Adrenal gland (tissue), 5 donors: ENCODE results near the gene BRINP2.

Experiments used
- POLR2A ChIP-seq, 2 donors: fragments of 450-650 bp; IDR thresholded peaks; one replicate each; pipeline ENCODE4 v1.6.1; 2017; ENCODE audit warnings: antibody characterized with exemption in 2 of 2, mild to moderate bottlenecking in 2 of 2, moderate library complexity in 1 of 2
- TF ChIP-seq, protein P1 (sequence below), 6 experiments: fragments of 450-650 bp in 4 of 6; fragments of 200-600 bp in 2 of 6; sonication (generic) in 1 of 6; IDR thresholded peaks; 1 replicate in 5 of 6; 2 replicates in 1 of 6; pipeline versions ENCODE4 v1.5.1 to v1.8.0; 2016 to 2021; ENCODE audit warnings: antibody characterized with exemption in 6 of 6, mild to moderate bottlenecking in 2 of 6, moderate library complexity in 1 of 6
- donor health status: DM: no; HTN: no; CAD: no.

DNA sequence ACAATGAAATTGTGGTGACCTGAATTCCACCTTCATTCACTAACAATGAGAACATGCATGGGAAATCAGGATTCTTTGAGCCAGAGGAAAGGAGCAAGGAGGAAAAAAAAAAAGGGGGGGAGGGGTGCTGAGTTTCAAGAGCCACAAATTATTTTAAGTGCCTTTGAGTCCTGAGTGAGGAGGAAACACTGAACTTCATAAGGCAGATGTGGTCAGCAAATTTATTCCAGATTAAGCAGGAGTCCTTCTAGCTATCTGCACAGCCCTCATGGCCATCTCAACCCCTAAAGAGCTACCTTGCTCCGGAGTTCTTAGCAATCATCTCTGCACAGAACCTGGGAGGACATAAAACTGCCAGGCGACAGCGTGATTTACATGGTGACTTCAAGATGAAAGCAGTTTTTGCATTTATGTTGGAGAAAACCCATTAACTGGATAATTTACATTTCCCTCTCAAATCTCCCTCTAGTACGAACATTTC, 27.9 kb upstream of the BRINP2 start:
- TF ChIP-seq, protein P1, sequence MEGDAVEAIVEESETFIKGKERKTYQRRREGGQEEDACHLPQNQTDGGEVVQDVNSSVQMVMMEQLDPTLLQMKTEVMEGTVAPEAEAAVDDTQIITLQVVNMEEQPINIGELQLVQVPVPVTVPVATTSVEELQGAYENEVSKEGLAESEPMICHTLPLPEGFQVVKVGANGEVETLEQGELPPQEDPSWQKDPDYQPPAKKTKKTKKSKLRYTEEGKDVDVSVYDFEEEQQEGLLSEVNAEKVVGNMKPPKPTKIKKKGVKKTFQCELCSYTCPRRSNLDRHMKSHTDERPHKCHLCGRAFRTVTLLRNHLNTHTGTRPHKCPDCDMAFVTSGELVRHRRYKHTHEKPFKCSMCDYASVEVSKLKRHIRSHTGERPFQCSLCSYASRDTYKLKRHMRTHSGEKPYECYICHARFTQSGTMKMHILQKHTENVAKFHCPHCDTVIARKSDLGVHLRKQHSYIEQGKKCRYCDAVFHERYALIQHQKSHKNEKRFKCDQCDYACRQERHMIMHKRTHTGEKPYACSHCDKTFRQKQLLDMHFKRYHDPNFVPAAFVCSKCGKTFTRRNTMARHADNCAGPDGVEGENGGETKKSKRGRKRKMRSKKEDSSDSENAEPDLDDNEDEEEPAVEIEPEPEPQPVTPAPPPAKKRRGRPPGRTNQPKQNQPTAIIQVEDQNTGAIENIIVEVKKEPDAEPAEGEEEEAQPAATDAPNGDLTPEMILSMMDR (IDR thresholded peaks at IDR 0.05): no peak
- no peak for TF ChIP-seq POLR2A (IDR thresholded peaks at IDR 0.05)
